ENCODE measurements around the gene CRIP1. TPM values are rescaled to one million over a fixed set of nuclear protein-coding genes. Genes with fewer than 3 reads are reported as not detected.
A peak's percentile ranks its signal among the peaks of the same experiment; 100 is the strongest.

The CRIP1 gene
- total RNA-seq, 1 donor from 2014 or later: not detected

DNA sequence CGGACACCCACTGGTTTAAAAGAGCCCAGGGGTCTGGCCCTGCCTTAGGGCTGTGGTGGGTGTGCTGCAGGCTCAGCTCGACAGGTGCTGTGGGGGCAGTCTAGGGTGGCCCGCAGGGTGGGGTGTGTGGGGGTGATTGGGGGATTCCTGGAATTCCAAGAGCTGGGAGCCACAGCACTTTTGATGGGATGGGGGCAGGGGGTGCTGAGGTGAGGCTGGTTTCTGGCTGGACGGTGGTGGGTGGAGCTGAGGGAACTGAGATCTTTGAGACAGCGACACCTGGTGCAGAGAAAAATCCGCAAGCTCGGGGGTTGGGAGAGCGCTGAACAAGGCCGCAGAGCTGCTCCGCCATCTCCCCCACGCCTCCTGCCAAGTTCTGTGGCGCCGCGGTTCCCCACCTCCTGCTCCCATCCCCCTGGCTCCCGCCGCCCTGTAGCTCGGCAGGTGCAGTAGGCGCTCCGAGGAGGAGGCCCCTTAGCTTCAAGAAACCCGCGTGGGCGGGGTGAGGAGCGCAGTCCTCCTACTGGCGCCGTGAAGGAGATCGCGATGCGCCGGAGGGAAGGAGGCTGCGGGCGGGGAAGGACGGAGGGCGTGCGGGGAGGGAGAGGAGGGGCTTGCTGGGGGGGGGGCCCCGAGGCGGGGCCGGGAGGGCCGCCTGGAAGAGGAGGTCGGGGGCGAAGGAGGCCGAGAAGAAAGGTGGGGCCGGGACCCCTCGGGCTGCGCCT is 3.0 kb downstream of the CRIP1 start:
- Histone ChIP-seq H3K36me3 (ENCODE audit: control insufficient read depth, insufficient read depth, low read length) (peaks cover 2% of the 10 kb centered on the region), H3K27me3 (ENCODE audit: control insufficient read depth, insufficient read depth, low read length) (no peaks in the 10 kb centered on the region), H3K4me3 (ENCODE audit: low read depth, low read length) (peak overlapping the region; percentile 67)
- DNase-seq (ENCODE audit: low read depth): peak; percentile 84
- peak; percentile 94 for TF ChIP-seq CTCF (IDR thresholded peaks at IDR 0.05; ENCODE audit: insufficient read depth, low read length, severe bottlenecking)
- FAIRE-seq: no peak

- H3K27me3 ChIP-seq (ENCODE audit: control insufficient read depth, insufficient read depth, low read length): no peaks in the 10 kb centered on the region
- peak overlapping the region; percentile 67 for H3K4me3 ChIP-seq (ENCODE audit: low read depth, low read length)
- no peak for FAIRE-seq
- DNase-seq (ENCODE audit: low read depth): no peak
- H3K36me3 ChIP-seq (ENCODE audit: control insufficient read depth, insufficient read depth, low read length): peaks cover 2% of the 10 kb centered on the region
- TF ChIP-seq CTCF (IDR thresholded peaks at IDR 0.05; ENCODE audit: insufficient read depth, low read length, severe bottlenecking): no peak
Observed at GRCh38 chr14:105490267-105490571, 3.5 kb downstream of the CRIP1 start.

GRCh38 chr14:105490572-105491365 is 4.1 kb downstream of the CRIP1 start, which contains the start of gene TEDC1:
TSS of gene TEDC1 (plus strand) at chr14:105491246. CDS start at chr14:105491376, 130 bp downstream.
- Histone ChIP-seq H3K27me3 (ENCODE audit: control insufficient read depth, insufficient read depth, low read length) (no peaks in the 10 kb centered on the region), H3K4me3 (ENCODE audit: low read depth, low read length) (peak within 1 kb of the TSS; percentile 67), H3K36me3 (ENCODE audit: control insufficient read depth, insufficient read depth, low read length) (peaks cover 2% of the 10 kb centered on the region)
- peak; percentile 80 for TF ChIP-seq CTCF (IDR thresholded peaks at IDR 0.05; ENCODE audit: insufficient read depth, low read length, severe bottlenecking)
- DNase-seq (ENCODE audit: low read depth) (peak; percentile 99), FAIRE-seq (peak; percentile 97)

DNA sequence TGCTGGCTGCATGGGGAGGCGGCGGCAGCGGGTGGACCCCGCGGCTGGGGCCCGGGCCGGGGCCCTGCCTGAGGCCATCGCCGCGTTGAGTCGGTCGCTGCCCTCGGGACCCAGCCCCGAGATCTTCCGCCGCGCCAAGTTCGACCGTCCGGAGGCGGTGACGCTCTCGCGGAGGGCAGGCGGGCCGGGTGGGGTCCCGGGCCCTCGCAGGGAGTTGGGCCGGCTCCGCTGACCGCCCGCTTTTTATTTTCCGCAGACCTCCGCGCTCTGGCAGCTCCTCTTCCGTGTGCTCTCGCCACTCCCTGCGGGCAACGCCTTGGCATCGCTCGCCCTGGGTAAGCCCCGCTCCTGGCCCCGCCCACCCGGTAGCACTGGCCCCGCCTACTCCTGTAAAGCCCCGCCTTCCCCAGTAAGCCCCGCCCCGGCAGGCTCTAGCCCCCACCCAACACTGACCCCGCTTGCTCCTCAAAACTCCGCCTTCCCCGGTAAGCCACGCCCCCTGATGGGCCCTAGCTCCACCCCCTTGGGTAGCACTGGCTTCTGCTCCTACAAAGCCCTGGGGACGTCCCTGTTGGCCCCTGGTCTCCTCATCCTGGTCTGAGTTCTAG is 4.8 kb downstream of the CRIP1 start:
- FAIRE-seq (no peak), DNase-seq (ENCODE audit: low read depth) (peak; percentile 48)
- H3K27me3 ChIP-seq (ENCODE audit: control insufficient read depth, insufficient read depth, low read length): no peaks in the 10 kb centered on the region

More for the DNA sequence above, 4.8 kb downstream of the CRIP1 start:
- Histone ChIP-seq H3K4me3 (ENCODE audit: low read depth, low read length) (peak overlapping the region; percentile 55), H3K36me3 (ENCODE audit: control insufficient read depth, insufficient read depth, low read length) (peaks cover 2% of the 10 kb centered on the region)
- no peak for TF ChIP-seq CTCF (IDR thresholded peaks at IDR 0.05; ENCODE audit: insufficient read depth, low read length, severe bottlenecking)

All from bronchial epithelial cell (primary cell).